Stimulated activated naive B cell treated with anti-CD40 and anti-IgM and Interleukin-4, amounts not matched to agents 10 μg/mL and 1 μg/mL and 100 μg/mL, for 72 hours (primary cell): ENCODE results near the gene TENM3.
A peak's percentile ranks its signal among the peaks of the same experiment; 100 is the strongest.

Source experiments
- ATAC-seq, 2 donors: fragments of 150-1000 bp; cut with Tn5 transposase; replicated peaks; 2 replicates each; pipeline ENCODE4 v1.10.0; 2021; ENCODE audit warnings: moderate library complexity in 1 of 2
- DNase-seq: peaks from one replicate; pipeline ENCODE4 v3.0.0; 2021
- H3K27ac Mint-ChIP-seq: one replicate; pipeline ENCODE4 v1.8.0; 2022; ENCODE audit warnings: mild to moderate bottlenecking, mixed read lengths
- H3K27me3 Mint-ChIP-seq, 2 donors: one replicate each; pipeline ENCODE4 v1.8.0; 2022; ENCODE audit warnings: mixed read lengths in 2 of 2
- H3K36me3 Mint-ChIP-seq, 2 donors: one replicate each; pipeline ENCODE4 v1.8.0; 2022; ENCODE audit warnings: mixed read lengths in 2 of 2, mild to moderate bottlenecking in 1 of 2
- H3K4me1 Mint-ChIP-seq, 2 donors: one replicate each; pipeline ENCODE4 v1.8.0; 2022; ENCODE audit warnings: mixed read lengths in 2 of 2, mild to moderate bottlenecking in 1 of 2
- H3K4me3 Mint-ChIP-seq, 2 donors: one replicate each; pipeline ENCODE4 v1.8.0; 2022; ENCODE audit warnings: mild to moderate bottlenecking in 2 of 2, mixed read lengths in 2 of 2, moderate library complexity in 1 of 2
- H3K9me3 Mint-ChIP-seq, 2 donors: one replicate each; pipeline ENCODE4 v1.8.0; 2022; ENCODE audit warnings: mixed read lengths in 2 of 2, mild to moderate bottlenecking in 1 of 2

Gene TENM3

DNA sequence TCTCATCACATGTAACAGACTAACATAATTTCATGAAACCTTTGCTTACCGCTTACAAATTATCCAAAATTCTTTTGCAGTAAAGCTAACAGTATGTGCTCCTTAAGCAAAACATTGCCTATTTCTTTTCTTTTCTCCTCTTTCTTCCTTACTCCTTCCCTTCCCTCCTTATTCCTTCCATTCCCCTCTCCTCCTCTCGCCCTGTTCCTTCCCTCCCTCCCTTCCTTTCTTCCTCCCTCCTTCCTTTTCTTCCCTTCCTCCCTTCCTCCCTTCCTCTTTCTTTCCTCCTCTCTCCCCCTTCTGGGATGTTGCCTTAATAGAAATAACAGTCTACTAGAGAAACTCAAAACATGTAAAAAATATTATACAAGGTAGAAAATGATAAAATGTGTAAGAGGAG, 246.4 kb downstream of the TENM3 start:
- no peak overlapping the region for H3K27ac Mint-ChIP-seq
- peaks cover 0 to 4% of the 10 kb centered on the region in 2 donors for H3K4me1 Mint-ChIP-seq
- H3K9me3 Mint-ChIP-seq, result peaks cover 0 to 4% of the 10 kb centered on the region in 2 donors
- peaks cover 4 to 12% of the 10 kb centered on the region in 2 donors for H3K27me3 Mint-ChIP-seq
- H3K36me3 Mint-ChIP-seq, result no peaks in the 10 kb centered on the region
- H3K4me3 Mint-ChIP-seq, result no peak overlapping the region
- DNase-seq (no peak), ATAC-seq (no peak)

GRCh38 chr4:182491719-182492118, 248.5 kb downstream of the TENM3 start:
- ATAC-seq (no peak), DNase-seq (no peak)
- H3K4me1 Mint-ChIP-seq, result peaks cover 0 to 4% of the 10 kb centered on the region in 2 donors
- no peak overlapping the region for H3K4me3 Mint-ChIP-seq
- peaks cover 0 to 6% of the 10 kb centered on the region in 2 donors for H3K27me3 Mint-ChIP-seq
- no peaks in the 10 kb centered on the region for H3K36me3 Mint-ChIP-seq
- peaks cover 0 to 3% of the 10 kb centered on the region in 2 donors for H3K9me3 Mint-ChIP-seq
- H3K27ac Mint-ChIP-seq, result no peak overlapping the region

DNA sequence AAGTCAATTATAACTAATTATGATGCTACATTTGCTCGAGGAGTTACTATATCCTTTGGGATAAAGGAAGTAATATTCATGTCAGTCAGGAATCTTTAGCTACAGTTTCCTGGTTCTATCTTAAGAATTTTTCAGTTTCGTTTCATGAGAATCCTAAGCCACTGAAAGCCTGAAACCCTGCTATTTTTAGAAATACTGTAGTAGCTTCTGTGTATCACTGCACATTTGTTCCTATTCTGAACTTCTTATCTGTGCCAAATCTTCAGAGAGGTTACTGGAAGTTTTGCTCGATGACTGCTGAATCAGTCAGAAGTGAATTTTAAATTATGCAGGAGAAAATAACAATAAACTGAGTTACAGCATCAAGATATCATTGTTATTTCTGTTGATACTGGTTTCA, 249.2 kb downstream of the TENM3 start:
- DNase-seq (no peak), ATAC-seq (no peak)
- Mint-ChIP-seq H3K27ac (no peak overlapping the region), H3K4me1 (peaks cover 0 to 4% of the 10 kb centered on the region in 2 donors), H3K36me3 (no peaks in the 10 kb centered on the region), H3K9me3 (no peaks in the 10 kb centered on the region), H3K4me3 (no peak overlapping the region), H3K27me3 (peaks cover 0 to 6% of the 10 kb centered on the region in 2 donors)

DNA sequence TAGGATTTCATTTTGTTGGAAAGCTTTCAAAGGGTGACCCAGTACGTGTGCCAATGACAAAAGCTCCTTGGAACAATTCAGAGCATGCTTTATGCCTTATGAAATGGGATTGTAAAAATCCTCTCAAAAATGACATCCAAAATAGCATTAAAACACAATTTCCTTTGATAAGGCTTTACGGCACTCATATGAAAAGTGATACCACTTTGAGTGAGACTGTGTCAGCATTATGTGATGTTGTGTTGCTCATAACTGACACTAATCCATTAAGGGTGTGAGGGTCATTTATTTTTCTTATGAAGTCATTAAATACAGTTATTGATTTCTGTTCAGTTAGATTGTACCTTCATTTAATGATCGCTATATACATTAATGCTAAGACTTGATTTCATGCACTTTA, 250.2 kb downstream of the TENM3 start:
- Mint-ChIP-seq H3K4me3 (no peak overlapping the region), H3K27ac (no peak overlapping the region), H3K36me3 (no peaks in the 10 kb centered on the region), H3K9me3 (no peaks in the 10 kb centered on the region), H3K4me1 (peaks cover 0 to 4% of the 10 kb centered on the region in 2 donors), H3K27me3 (peaks cover 0 to 6% of the 10 kb centered on the region in 2 donors)
- ATAC-seq, result no peak
- DNase-seq, result no peak

DNA sequence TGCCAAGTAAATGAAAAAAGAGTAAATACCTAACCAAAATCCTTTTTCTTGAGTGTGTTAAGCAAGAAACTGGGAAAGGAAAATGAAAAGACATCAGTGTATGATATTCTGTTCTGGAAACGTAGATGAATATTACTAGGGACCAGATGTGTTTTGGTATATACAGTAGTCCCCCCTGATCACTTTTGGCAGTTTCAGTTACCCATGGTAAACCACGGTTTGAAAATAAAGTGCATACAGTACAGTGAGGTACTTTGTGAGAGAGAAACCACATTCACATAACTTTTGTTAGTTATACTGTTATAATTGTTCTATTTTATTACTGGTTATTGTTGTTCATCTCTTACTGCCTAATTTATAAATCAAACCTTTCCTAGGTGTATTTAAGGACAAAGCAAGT, 250.9 kb downstream of the TENM3 start:
- Mint-ChIP-seq H3K36me3 (no peaks in the 10 kb centered on the region), H3K27me3 (peaks cover 0 to 6% of the 10 kb centered on the region in 2 donors), H3K4me3 (no peak overlapping the region), H3K9me3 (no peaks in the 10 kb centered on the region), H3K27ac (no peak overlapping the region), H3K4me1 (peaks cover 0 to 4% of the 10 kb centered on the region in 2 donors)
- DNase-seq (no peak), ATAC-seq (no peak)

DNA sequence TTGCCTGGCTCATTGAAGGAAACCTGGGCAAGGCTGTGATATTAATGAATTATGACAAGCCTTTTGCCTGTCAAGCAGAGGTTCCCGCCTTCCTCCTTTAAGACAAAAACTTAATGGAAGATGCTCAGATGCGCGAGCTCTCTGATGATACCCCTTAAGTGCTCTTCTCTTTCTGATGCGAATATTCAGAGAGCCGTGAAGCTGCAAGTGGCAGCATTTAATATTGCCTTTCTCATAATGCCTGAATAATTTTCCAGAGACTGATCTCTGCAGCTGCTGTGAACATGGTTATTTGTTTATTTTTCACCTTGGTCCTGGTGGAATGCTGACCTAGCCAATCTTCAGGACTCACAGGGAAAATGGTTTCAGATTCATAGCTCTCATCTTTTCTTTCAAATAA, 251.8 kb downstream of the TENM3 start:
- Mint-ChIP-seq H3K36me3 (no peaks in the 10 kb centered on the region), H3K4me3 (no peak overlapping the region), H3K27ac (no peak overlapping the region), H3K27me3 (peaks cover 0 to 6% of the 10 kb centered on the region in 2 donors), H3K9me3 (no peaks in the 10 kb centered on the region), H3K4me1 (peaks cover 0 to 4% of the 10 kb centered on the region in 2 donors)
- DNase-seq (no peak), ATAC-seq (no peak)

- DNase-seq, result no peak
- no peak overlapping the region for H3K4me3 Mint-ChIP-seq
- H3K4me1 Mint-ChIP-seq, result peaks cover 0 to 4% of the 10 kb centered on the region in 2 donors
- no peaks in the 10 kb centered on the region for H3K9me3 Mint-ChIP-seq
- no peak for ATAC-seq
- H3K36me3 Mint-ChIP-seq, result no peaks in the 10 kb centered on the region
- H3K27me3 Mint-ChIP-seq, result no peaks in the 10 kb centered on the region
- no peak overlapping the region for H3K27ac Mint-ChIP-seq
Measured at GRCh38 chr4:182495645-182496385, 252.6 kb downstream of the TENM3 start.

GRCh38 chr4:182496408-182496807, 253.2 kb downstream of the TENM3 start:
- Mint-ChIP-seq H3K4me3 (no peak overlapping the region), H3K4me1 (peaks cover 0 to 4% of the 10 kb centered on the region in 2 donors), H3K9me3 (no peaks in the 10 kb centered on the region), H3K27ac (no peak overlapping the region), H3K36me3 (no peaks in the 10 kb centered on the region), H3K27me3 (no peaks in the 10 kb centered on the region)
- DNase-seq (no peak), ATAC-seq (no peak)

DNA sequence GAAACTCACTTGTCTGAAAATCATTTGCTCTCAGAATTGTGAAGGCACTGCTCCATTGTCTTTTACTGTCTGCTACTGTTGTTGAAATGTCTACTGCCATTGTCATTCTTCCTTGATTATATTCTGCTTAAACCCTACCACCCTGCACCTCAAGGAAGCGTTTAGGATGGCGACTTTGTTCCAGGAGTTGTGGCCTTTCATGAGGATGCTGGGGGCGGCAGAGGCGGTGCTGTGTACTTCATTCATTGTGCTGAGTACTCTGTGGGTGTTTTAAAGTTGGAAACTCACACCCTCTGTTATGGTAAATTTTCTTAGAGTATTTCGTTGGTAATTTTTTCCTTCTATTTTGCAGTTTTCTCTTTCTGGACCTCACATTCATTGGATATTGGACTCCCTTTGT, 258.9 kb downstream of the TENM3 start:
- Mint-ChIP-seq H3K4me1 (no peaks in the 10 kb centered on the region), H3K27me3 (peaks cover 8 to 14% of the 10 kb centered on the region in 2 donors)

DNA sequence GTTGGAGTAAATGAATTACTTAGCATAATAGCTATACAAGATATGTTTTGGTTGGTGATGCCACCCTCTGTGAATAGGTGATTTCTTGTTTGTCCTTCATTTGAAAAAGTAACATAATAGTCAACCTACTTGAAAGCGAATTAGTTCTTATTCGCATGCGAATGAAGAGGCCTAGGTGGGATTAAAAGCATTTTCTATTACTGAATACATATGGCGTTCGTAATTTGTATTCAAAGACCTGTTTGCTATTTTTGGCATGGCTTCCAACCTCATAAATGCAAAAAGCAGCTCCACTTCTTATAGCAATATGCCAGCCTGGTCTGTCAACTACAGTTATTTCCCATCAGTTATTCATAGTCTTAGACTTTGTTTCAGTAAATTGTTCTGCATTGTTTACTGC, 261.3 kb downstream of the TENM3 start:
- Mint-ChIP-seq H3K27me3 (peaks cover 8 to 14% of the 10 kb centered on the region in 2 donors), H3K4me3 (no peak overlapping the region), H3K36me3 (no peaks in the 10 kb centered on the region), H3K4me1 (no peaks in the 10 kb centered on the region), H3K9me3 (no peaks in the 10 kb centered on the region), H3K27ac (no peak overlapping the region)
- no peak for DNase-seq
- no peak for ATAC-seq

More for the DNA sequence above, 258.9 kb downstream of the TENM3 start:
- ATAC-seq (no peak), DNase-seq (no peak)
- no peak overlapping the region for H3K27ac Mint-ChIP-seq
- no peak overlapping the region for H3K4me3 Mint-ChIP-seq
- no peaks in the 10 kb centered on the region for H3K9me3 Mint-ChIP-seq
- H3K36me3 Mint-ChIP-seq, result no peaks in the 10 kb centered on the region

DNA sequence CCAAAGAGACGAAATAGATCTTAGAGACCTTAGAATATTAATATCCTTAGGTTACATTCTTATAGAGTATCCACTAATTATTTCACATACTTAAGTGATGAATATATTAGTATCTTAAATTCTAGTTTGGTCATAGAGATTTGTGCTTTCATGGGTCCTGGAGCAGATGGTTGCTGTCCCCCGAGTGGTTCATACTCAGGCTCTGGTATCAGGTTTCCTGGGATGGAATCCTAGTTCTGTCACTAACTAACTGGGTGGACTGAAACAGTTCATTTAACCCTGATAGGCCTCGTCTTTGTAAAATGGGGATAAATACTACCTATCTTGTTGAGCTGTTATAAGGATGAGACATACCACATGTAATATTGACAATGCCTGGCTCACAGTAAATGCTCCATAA, 264.6 kb downstream of the TENM3 start:
- H3K36me3 Mint-ChIP-seq, result no peaks in the 10 kb centered on the region
- no peak for ATAC-seq
- DNase-seq, result no peak
- no peak overlapping the region for H3K4me3 Mint-ChIP-seq
- no peak overlapping the region for H3K27ac Mint-ChIP-seq
- no peaks in the 10 kb centered on the region for H3K4me1 Mint-ChIP-seq
- peaks cover 9 to 12% of the 10 kb centered on the region in 2 donors for H3K27me3 Mint-ChIP-seq
- H3K9me3 Mint-ChIP-seq, result no peaks in the 10 kb centered on the region

DNA sequence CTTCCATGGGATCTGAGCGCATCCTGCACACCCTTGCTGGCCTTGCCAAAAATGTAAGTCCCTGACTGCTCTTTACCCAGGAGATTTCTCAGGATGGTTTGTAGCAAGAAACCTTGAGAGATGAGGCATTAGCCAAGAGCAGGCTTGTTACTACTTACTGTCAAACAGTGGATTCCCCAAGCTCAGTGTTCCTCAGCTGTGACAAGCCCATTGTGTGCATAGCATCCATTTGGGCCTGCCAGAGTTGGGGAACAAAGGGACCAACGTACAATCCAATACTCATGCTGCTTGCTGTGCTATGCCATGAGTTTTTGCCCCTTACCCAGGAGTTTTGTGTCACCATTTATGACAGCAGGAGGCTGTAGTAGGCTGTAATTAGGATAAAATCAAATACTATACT, 267.6 kb downstream of the TENM3 start:
- DNase-seq (no peak), ATAC-seq (no peak)
- Mint-ChIP-seq H3K36me3 (no peaks in the 10 kb centered on the region), H3K27ac (no peak overlapping the region), H3K27me3 (peaks cover 0 to 3% of the 10 kb centered on the region in 2 donors), H3K9me3 (no peaks in the 10 kb centered on the region), H3K4me1 (no peaks in the 10 kb centered on the region), H3K4me3 (no peak overlapping the region)

DNA sequence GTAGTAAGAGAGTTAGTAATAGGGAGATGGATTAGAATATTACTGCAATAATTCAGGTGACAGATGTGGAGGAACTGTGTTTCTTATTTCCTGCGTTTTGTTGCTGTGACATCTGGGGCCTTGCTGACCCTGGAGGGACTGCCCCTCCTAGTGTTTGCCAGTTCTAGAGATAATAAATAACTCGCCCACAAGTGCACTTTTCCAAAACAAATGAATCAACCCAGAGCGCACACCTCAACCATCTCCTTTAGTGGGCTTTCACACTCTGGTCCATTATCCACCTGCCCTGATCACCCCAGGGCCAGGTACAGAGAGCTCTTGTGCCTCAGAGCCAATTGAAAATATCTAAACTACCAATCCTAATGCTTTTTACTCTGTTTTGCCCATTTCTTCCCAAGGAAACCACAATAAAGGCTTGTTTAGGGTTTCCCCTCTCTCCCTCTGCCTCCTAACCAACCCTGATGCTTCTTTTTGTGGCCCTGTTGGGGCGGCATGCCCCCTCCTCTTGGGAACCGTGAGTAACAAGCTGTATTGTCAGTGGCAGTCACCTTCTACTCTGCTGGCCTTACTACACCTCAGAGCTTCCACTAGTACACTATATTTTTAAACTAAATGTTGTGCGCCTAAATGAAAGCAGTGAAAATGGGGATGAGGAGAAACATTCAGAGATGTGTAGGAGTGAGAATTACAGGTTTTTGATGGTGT, 270.5 kb downstream of the TENM3 start:
- no peaks in the 10 kb centered on the region for H3K4me1 Mint-ChIP-seq
- no peak overlapping the region for H3K27ac Mint-ChIP-seq
- H3K4me3 Mint-ChIP-seq, result no peak overlapping the region
- no peak for DNase-seq
- peak in 1 of 2 donors; percentile 16 for ATAC-seq
- H3K9me3 Mint-ChIP-seq, result peaks cover 2 to 4% of the 10 kb centered on the region in 2 donors
- H3K36me3 Mint-ChIP-seq, result no peaks in the 10 kb centered on the region
- H3K27me3 Mint-ChIP-seq, result peaks cover 0 to 7% of the 10 kb centered on the region in 2 donors

GRCh38 chr4:182518421-182518820, 275.2 kb downstream of the TENM3 start:
- Mint-ChIP-seq H3K27me3 (peaks cover 4 to 5% of the 10 kb centered on the region in 2 donors), H3K4me1 (no peaks in the 10 kb centered on the region), H3K36me3 (no peaks in the 10 kb centered on the region), H3K27ac (no peak overlapping the region), H3K4me3 (no peak overlapping the region), H3K9me3 (peaks cover 2 to 4% of the 10 kb centered on the region in 2 donors)
- ATAC-seq, result no peak
- DNase-seq, result no peak

DNA sequence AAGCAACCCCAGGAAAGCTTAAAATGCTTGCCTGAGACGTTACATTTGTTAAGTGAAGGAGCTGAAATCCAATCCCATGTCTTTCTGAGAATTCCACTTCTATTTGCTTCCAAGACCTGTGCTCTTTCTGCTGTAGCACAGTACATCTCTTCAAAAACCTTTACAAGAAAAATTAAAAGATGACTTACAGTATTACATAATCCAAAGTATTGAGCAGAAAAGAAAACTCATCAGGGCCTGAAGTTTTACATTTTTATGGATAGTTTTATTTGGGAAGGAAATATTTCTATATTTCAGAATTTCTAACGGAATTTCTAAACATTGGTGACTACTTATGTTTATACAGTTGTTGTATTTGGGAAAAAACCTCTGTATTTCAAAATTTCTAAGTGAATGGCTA, 276.3 kb downstream of the TENM3 start:
- ATAC-seq, result no peak

More for the DNA sequence above, 276.3 kb downstream of the TENM3 start:
- Mint-ChIP-seq H3K9me3 (peaks cover 2 to 4% of the 10 kb centered on the region in 2 donors), H3K4me1 (no peaks in the 10 kb centered on the region), H3K27ac (no peak overlapping the region), H3K27me3 (peaks cover 4 to 5% of the 10 kb centered on the region in 2 donors), H3K4me3 (no peak overlapping the region), H3K36me3 (no peaks in the 10 kb centered on the region)
- no peak for DNase-seq
